ENCODE measurements around the gene DQX1.

The DQX1 gene

DNA sequence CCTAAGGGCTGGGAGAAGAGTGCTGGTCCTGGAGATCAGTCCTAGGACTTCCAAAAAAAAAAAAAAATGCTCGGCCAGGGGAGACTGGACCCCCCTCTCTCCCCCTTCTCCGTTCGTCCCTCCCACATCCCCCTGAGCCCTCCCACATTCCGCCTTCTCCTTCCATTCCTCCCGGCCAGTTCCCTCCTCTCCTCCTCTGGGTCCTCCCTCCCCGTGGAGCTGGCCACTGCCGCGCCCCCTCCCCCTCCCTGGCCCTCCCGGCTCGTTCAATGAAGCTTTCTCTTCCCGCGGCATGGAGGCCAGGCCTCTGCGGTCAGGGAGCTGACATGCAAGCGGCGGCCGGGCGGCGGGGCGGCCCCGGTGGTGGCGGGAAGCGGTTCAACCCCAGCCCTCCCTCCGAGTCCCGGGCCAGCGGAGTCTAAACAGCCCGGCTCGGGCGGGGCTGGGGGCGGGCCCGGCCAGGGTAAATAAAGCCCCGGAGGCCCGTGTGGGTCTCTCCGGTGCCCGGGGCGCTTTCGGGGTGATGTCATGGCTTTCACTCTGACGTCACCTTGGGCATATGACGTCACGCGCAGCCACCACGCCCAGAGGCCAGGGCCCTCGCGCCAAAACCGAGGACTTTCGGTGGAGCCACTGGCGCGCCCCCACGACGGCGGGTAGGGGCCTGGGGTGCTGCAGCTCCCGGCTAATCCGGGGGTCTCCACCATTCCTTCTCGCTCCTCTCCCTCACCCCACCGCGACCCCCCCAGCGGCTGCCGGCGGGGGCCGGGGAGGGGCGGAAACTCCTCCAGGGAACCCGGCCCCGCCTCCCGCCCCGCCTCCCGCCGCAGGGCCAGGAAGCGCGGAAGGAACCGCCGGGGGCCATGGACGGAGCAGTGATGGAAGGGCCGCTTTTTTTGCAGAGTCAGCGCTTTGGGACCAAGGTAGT is 28.1 kb upstream of the DQX1 start, which contains the start of the genes DOK1 and LOXL3:
DOK1 (plus strand) TSS at position 829 of the 928 bp plus-strand sequence; CDS start at position 864, 35 bp downstream.
LOXL3 (minus strand) TSS at position 51 of the 928 bp plus-strand sequence. CDS start 1,308 bp downstream, outside the sequence.
- peak; percentile 55 to 64 for DNase-seq

DNA sequence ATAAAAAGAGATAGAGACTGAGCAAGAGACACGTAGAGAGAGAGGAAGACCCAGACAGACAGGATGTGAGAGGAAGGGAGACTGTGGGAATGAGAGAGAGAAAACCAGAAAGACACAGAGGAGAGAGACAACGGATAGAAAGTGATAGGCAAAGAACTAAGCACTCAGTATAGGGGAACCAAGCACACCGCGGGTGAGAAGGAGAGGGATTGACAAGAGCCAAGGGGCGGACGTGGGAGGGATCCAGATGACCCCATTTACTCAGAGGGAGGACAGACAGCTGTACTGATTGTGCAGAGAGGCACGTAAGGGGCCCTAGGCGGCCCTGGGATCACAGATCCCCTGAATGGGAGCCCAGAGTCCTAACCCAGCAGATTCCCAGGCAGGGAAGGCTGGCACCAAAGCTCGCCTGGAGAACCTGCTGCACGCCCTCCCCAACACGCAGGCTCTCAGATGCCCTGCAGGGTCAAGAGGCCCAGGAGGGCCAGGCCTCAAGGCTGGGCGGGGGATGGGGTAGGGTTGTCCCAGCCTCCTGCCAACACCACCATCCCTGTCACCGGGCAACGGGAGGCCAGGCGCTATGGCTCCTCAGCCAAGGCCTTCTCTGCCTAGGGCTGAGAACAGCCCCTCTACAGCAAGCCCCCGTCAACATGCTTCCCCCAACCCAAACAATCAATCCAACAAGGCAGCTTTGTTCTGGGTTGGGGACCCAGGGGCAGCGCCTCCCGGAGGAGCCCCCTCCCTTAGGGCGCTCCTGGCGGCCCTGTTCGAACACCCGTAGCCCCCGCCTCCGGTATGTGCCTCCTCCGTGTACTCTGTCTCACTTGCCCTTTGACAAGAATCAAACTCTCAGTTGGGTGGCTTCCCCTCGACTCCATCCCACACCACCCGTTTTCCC is 27.1 kb upstream of the DQX1 start:
- DNase-seq: no peak

GRCh38 chr2:74551942-74552913 is 26.2 kb upstream of the DQX1 start:
- no peak for DNase-seq

DNA sequence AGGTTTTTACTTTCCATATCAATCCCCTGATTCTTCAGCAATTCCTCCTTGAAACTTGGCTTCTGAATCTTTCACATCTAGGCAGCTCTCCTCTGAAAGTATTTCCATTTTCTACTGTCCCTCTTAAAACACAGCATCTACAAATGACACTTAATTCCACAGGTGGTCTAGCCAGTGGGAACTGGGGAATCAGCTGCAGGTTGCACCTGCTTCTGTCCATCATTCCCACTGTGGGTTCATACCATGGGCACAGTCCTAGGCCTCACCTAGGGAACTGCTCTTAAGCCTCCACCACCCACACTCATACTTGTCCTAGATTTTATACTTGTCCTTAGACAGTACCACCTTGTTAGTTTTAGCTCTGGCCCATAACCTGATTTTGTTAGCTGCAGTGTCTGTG is 25.5 kb upstream of the DQX1 start:
- no peak for DNase-seq

- DNase-seq: no peak
Observed at GRCh38 chr2:74550231-74550630, 24.2 kb upstream of the DQX1 start.

- peak; percentile 47 to 74 for DNase-seq
Observed at GRCh38 chr2:74548900-74549826, 23.1 kb upstream of the DQX1 start.

DNA sequence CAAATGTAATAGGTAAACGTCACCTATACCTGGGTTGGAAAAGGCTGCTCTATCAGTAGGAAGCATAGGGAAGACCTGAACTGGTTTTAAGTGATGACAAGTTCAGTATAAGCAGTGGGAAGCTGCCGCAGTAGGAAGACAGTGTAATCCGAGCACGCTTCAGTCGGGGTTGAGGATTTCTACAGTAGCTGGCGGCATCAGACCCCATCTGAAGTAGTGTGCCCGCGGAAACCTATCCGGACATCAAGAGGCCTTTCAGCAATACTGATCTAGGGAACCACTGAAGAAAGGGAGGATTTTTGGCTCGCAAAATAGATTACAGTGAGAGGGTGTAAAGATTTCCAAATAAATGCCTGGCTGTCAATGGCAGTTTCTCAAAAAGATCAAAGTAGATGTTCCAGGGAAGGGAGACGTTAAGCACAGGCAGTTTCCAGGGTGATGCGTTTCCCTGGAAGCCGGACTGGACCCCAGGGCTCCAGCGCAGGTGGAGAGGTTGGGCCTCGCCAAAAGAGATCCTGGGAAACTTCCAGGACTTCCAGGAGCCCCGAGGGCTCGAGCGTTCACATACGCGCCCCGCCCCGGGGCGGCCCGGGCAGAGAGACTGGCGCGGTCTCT is 22.4 kb upstream of the DQX1 start:
- no peak for DNase-seq

DNA sequence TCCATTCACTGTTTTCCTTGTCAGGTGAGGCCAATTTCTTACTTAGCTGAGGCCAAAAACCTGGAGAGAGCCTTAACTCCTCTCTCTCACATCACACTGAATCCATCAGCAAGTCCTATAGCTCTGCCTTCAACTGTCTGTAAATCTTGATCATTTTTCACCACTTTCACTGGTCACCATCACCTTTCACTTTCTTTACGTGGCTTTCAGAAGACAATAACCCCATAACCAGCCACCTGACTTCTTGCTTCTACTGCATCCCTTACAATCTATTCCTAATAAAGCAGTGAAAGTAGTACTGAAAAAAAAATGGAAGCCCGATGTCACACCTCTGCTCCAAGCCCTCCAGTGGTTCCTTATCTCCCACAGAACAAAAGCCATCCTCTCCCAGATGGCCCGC is 20.0 kb upstream of the DQX1 start:
- DNase-seq: no peak

- DNase-seq: no peak
Observed at GRCh38 chr2:74544634-74545033, 18.6 kb upstream of the DQX1 start.

GRCh38 chr2:74542978-74543377 is 16.9 kb upstream of the DQX1 start:
- no peak for DNase-seq

DNA sequence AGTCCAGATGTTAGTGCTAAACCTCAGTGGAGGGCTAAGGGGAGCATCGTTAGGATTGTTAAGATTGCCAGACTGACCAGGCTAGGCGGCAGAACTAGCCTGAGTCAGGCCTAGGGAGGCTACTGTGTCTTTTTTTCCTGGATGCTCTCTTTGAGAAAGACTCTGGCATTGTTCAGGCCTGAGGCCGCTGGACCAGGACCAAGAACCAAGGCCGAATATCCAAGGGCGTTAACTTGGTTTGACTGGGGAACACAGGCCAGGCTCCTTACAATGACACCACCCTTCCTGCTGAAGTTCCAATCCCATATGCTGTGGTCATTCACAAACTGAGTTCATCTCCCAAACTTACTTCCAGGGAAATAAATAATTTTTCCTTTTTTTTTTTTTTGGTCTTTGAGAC is 14.3 kb upstream of the DQX1 start:
- DNase-seq: no peak

DNA sequence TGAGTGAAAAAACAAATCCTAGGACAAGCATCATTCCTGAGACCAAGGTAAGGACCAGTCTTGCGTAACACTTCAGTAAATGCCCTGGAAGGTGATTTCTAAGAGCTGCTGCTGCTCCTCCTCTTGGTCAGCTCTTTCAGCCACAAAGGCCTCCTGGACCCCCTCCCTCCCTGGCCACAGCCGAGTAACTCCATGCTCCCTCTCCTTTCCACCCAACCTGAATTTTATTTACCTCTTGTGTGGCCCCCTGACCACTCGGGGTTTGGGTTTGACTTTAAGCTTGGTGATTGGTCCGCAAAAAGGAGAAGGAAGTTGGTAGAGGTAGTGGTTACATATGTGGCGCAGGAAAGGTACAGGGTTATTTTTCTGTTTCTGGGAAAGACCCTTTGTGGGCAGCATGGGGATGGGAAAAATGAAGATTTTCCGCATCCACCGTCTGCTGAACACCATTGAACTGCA is 12.9 kb upstream of the DQX1 start:
- DNase-seq: no peak

GRCh38 chr2:74537140-74537539 is 11.1 kb upstream of the DQX1 start:
- DNase-seq: no peak

DNA sequence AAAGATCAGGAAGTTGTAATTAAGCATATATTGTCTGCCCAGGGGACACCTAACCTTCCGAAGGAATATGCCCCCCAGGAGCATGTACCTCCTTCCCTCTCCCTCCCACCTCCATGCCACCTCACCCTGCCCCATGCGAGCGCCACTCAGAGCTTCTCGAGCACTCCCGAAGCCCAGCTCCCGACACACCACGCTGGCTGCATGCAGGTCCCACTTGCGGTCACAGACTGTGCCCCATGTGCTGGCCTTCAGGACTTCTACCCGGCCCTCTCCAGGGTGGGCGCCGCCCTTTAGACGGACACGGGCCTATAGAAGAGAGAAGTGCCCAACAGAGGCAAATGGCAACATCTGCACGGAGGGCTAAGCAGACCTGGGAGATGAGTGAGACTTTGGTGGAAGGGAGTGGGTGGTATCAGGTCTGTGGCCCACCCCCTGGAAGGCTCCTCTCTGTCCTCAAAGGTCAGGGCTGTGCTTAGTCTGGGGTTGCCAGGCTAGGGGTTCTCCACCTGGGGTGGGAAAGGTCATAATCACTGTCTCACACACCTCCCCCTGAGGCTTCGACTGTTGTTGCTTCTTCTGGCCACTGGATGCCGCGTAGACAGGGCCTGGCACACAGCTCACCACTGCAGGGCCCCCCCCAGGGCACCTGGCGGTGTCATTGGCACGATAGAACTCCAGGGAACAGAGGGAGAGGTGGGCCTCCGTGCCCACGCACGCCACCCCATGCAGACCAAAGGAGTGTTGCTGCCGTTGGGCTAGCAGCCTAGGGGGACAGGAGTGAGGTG is 10.3 kb upstream of the DQX1 start:
- no peak for DNase-seq

GRCh38 chr2:74535440-74535965 is 9.5 kb upstream of the DQX1 start:
- no peak for DNase-seq

DNA sequence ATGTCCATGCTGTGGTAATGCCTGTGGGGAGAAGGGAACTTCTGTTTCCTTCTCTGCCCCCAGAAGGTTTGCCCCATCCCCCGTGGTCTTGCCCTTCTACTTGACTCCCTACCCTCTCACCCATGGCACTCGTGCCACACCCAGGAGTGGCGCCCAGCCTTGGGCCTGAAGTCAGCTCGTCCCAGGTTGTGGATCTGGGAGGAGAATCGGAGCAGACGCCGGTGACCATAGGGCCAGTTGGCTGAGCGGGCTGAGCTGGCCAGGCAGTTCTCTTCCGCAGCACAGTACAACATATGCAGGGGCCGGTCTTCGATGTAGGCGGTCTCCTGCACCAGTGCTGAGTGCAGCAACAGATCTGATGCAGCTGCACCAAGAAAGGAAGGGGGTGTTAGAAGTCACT is 8.4 kb upstream of the DQX1 start:
- no peak for DNase-seq

GRCh38 chr2:74533464-74533863 is 7.4 kb upstream of the DQX1 start:
- no peak for DNase-seq

DNA sequence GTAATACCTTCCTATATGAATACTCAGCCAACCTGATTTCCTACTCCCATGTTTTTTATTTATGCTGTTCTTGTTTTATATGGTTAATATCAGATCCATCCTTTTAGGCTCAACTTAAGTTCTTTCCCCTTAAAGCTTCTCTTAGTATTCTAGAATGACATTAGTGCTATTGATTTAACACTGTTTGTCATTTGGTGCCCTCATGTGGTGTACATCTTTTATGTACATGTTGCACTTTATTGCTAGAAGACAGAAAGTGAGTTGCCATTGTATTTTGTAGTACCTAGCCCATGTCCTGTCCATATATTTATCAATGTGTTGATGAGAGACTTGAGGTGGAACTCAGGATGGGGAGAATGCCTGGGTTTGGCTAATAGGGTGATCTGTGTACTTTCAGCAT is 6.2 kb upstream of the DQX1 start:
- no peak for DNase-seq

DNA sequence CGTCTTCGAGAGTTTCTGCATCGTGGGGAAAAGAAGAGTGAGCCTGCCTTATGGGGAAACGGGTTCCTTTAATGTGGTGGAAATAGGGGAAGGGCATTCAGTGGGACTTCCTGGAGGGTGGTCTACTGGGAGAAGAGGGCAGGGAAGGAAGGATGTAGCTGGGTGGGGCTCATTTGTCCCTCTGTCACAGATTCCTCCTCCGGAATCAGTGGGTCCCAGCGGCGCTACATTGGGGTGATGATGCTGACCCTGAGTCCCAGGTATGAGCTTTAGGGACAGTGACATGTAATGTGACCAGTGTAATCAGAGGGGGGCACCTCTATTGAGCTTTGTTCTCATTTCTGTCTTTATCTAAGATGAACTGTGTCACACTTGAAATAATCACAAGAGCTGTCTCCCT is 5.6 kb upstream of the DQX1 start:
- no peak for DNase-seq
